Ishikawa (cell line): ENCODE measurements around the gene SGTA.

Experiments
- RAD21 ChIP-seq: IDR thresholded peaks from 2 replicates; pipeline ENCODE4 v1.6.1; 2012; ENCODE audit warnings: low read depth
- TAF1 ChIP-seq: IDR thresholded peaks from 2 replicates; pipeline ENCODE4 v1.6.1; 2012; ENCODE audit warnings: low read depth, mild to moderate bottlenecking
- TEAD4 ChIP-seq: IDR thresholded peaks from 2 replicates; pipeline ENCODE4 v1.6.1; 2012
- YY1 ChIP-seq: IDR thresholded peaks from 2 replicates; pipeline ENCODE4 v1.6.1; 2012; ENCODE audit warnings: low read depth
- TF ChIP-seq, protein P1 (sequence below): IDR thresholded peaks from 2 replicates; pipeline ENCODE4 v1.6.1; 2012

DNA sequence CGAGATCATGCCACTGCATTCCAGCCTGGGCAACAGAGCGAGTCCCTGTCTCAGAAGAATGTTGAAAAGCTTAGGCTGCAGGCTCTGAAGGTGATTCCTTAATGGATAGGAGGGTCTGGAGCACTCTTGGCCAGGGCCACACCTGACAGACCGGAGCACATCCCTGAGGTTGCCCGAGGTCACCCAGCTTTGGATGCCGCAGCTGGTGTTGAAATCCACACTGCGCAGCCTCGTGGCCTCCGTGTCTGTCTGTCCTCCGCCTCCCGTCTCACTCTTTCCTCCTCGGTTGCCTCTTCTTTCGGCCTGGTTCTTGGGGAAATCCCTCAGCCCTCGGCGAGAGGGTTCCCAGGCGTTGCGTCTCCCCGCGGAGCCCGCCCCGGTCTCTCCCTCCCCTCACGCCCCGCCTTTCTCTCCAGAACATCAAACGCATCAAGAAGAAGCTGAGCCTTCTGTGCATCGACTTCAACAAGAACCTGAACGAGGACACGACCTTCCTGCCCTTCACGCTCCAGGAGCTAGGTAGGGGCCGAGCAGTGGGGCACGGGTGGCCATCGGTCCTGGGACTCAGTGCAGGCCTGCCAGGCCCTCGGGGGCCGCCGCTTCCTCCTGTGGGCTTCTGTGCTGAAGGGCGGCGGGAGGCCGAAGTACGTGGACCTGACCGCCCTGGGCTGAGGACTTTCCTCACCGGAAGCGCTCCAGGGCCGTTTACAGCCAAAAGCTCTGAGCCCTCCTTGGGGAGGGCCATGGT is 16.4 kb upstream of the SGTA start:
- TF ChIP-seq TAF1, result no peak
- no peak for TF ChIP-seq YY1
- TF ChIP-seq, protein P1, sequence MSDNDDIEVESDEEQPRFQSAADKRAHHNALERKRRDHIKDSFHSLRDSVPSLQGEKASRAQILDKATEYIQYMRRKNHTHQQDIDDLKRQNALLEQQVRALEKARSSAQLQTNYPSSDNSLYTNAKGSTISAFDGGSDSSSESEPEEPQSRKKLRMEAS, result no peak
- TF ChIP-seq RAD21, result no peak
- TF ChIP-seq TEAD4, result no peak
